Activated CD8-positive, alpha-beta T cell treated with anti-CD3 and anti-CD28 coated beads for 36 hours (primary cell): ENCODE data around the gene STING1. TPM values are rescaled to one million over a fixed set of nuclear protein-coding genes. Genes with fewer than 3 reads are reported as not detected.
"Not testable (repeated sequence)": the region's sequence is repeated elsewhere in the genome, so short reads cannot be mapped to it uniquely, and the experiment has no call there.

Experiments used
- ATAC-seq: fragments of 200-7000 bp; cut with Tn5 transposase; one replicate; pipeline ENCODE4 v1.10.0; 2021; ENCODE audit warnings: mild to moderate bottlenecking, moderate library complexity
- CTCF ChIA-PET: fragments of 350-600 bp; sonication (Branson Sonifier 250); formaldehyde crosslinking; loops from one replicate; lab custom pipeline; 2021; ENCODE audit warnings: antibody characterized with exemption; lab: Charles Lee
- POLR2A ChIA-PET: fragments of 350-600 bp; sonication (Branson Sonifier 250); formaldehyde crosslinking; loops from one replicate; lab custom pipeline; 2021; ENCODE audit warnings: antibody characterized with exemption; lab: Charles Lee
- DNase-seq: peaks from one replicate; pipeline ENCODE4 v3.0.0-alpha.2; 2020
- H3K27ac Mint-ChIP-seq: one replicate; pipeline ENCODE4 v1.8.0; 2021; ENCODE audit warnings: mild to moderate bottlenecking, mixed read lengths
- H3K27me3 Mint-ChIP-seq: one replicate; pipeline ENCODE4 v1.8.0; 2021; ENCODE audit warnings: mixed read lengths
- H3K36me3 Mint-ChIP-seq: one replicate; pipeline ENCODE4 v1.8.0; 2021; ENCODE audit warnings: low read depth, mixed read lengths
- H3K4me1 Mint-ChIP-seq: one replicate; pipeline ENCODE4 v1.8.0; 2021; ENCODE audit warnings: low read depth, mixed read lengths
- H3K4me3 Mint-ChIP-seq: one replicate; pipeline ENCODE4 v1.8.0; 2021; ENCODE audit warnings: mild to moderate bottlenecking, moderate library complexity, mixed read lengths
- H3K9me3 Mint-ChIP-seq: one replicate; pipeline ENCODE4 v1.8.0; 2021; ENCODE audit warnings: mixed read lengths
- intact Hi-C: fragments of 100-400 bp; cut with micrococcal nuclease; formaldehyde crosslinking; loops from one replicate; pipeline ENCODE4 v1.10.0; 2022
- total RNA-seq, 2 experiments: library from RNA; stranded (reverse); gene quantifications; one replicate each; pipeline ENCODE4 v1.2.3, GENCODE V29; 2021
- TF ChIP-seq, protein P1 (sequence below): fragments of 200-600 bp; IDR thresholded peaks from one replicate; pipeline ENCODE4 v1.8.0; 2022; ENCODE audit warnings: antibody characterized with exemption, mild to moderate bottlenecking

Gene STING1
- total RNA-seq, 2 experiments from 2014 or later, result 43.7 to 46.3 TPM

GRCh38 chr5:139514486-139514856, 31.9 kb upstream of the STING1 start:
- Mint-ChIP-seq H3K36me3 (peaks cover 3% of the 10 kb centered on the region), H3K27ac (no peak overlapping the region), H3K4me3 (no peak overlapping the region), H3K27me3 (peaks cover 1% of the 10 kb centered on the region), H3K4me1 (peaks cover 44% of the 10 kb centered on the region), H3K9me3 (peaks cover 3% of the 10 kb centered on the region)
- POLR2A ChIA-PET, result interaction anchor here (1.1 to 1.6 kb wide), 3 partner anchors 32 to 92 kb away, joined by 3 to 5 read pairs (median 3); partner anchors contain the start of gene STING1
- intact Hi-C loops, result no loop called here
- TF ChIP-seq, protein P1, sequence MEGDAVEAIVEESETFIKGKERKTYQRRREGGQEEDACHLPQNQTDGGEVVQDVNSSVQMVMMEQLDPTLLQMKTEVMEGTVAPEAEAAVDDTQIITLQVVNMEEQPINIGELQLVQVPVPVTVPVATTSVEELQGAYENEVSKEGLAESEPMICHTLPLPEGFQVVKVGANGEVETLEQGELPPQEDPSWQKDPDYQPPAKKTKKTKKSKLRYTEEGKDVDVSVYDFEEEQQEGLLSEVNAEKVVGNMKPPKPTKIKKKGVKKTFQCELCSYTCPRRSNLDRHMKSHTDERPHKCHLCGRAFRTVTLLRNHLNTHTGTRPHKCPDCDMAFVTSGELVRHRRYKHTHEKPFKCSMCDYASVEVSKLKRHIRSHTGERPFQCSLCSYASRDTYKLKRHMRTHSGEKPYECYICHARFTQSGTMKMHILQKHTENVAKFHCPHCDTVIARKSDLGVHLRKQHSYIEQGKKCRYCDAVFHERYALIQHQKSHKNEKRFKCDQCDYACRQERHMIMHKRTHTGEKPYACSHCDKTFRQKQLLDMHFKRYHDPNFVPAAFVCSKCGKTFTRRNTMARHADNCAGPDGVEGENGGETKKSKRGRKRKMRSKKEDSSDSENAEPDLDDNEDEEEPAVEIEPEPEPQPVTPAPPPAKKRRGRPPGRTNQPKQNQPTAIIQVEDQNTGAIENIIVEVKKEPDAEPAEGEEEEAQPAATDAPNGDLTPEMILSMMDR, result no peak
- CTCF ChIA-PET, result interaction anchor here (1.0 to 12.5 kb wide), 20 partner anchors 9 to 121 kb away, joined by 3 to 444 read pairs (median 10); partner anchors contain the start of genes DNAJC18, SMIM33, SPATA24 and STING1
- peak; percentile 44 for DNase-seq
- ATAC-seq, result no peak

GRCh38 chr5:139513852-139514485, 31.4 kb upstream of the STING1 start:
- intact Hi-C loops, result loop anchor here (1.0 kb wide), 1 partner anchor 92 kb away; no protein-coding TSS in a partner anchor
- no peak overlapping the region for H3K4me3 Mint-ChIP-seq
- H3K9me3 Mint-ChIP-seq, result peaks cover 3% of the 10 kb centered on the region
- POLR2A ChIA-PET, result interaction anchor here (1.1 to 2.5 kb wide), 6 partner anchors 32 to 99 kb away, joined by 3 to 13 read pairs (median 4); partner anchors contain the start of gene STING1
- DNase-seq (no peak), ATAC-seq (no peak)
- TF ChIP-seq, protein P1, result no peak
- CTCF ChIA-PET, result interaction anchor here (0.6 to 12.5 kb wide), 28 partner anchors 10 to 251 kb away, joined by 3 to 444 read pairs (median 5); partner anchors contain the start of genes DNAJC18, SMIM33, SPATA24 and STING1
- H3K27me3 Mint-ChIP-seq, result peaks cover under 1% of the 10 kb centered on the region
- no peak overlapping the region for H3K27ac Mint-ChIP-seq
- H3K4me1 Mint-ChIP-seq, result peaks cover 43% of the 10 kb centered on the region
- peaks cover 3% of the 10 kb centered on the region for H3K36me3 Mint-ChIP-seq

DNA sequence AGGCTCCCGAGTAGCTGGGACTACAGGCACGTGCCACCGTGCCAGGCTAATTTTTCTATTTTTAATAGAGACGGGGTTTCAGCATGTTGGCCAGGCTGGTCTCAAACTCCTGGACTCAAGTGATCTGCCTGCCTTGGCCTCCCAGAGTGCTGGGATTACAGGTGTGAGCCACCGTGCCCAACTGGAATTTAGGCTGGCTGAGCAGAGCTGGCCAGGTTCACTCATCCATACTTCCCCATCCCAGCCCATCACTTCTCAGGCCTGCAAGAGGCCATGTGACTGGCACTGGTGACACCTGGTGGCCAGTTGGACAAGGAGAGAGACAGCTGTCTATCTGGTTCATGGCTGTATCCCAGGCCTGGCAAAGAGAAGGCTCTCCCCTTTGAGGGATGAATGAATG, 30.9 kb upstream of the STING1 start:
- TF ChIP-seq, protein P1, result peak; percentile 76
- H3K27ac Mint-ChIP-seq, H3K9me3 Mint-ChIP-seq, H3K27me3 Mint-ChIP-seq, H3K4me3 Mint-ChIP-seq, H3K36me3 Mint-ChIP-seq: not testable (repeated sequence)
- CTCF ChIA-PET, result interaction anchor here (0.6 to 12.5 kb wide), 36 partner anchors 10 to 252 kb away, joined by 3 to 444 read pairs (median 5); partner anchors contain the start of genes DNAJC18, SMIM33, SPATA24 and STING1
- ATAC-seq (peak; percentile 60), DNase-seq (peak; percentile 89)
- intact Hi-C loops, result loop anchor here (1.0 kb wide), 1 partner anchor 91 kb away; no protein-coding TSS in a partner anchor
- peaks cover 42% of the 10 kb centered on the region for H3K4me1 Mint-ChIP-seq
- POLR2A ChIA-PET, result interaction anchor here (1.1 to 2.5 kb wide), 6 partner anchors 31 to 98 kb away, joined by 3 to 13 read pairs (median 4); partner anchors contain the start of gene STING1

DNA sequence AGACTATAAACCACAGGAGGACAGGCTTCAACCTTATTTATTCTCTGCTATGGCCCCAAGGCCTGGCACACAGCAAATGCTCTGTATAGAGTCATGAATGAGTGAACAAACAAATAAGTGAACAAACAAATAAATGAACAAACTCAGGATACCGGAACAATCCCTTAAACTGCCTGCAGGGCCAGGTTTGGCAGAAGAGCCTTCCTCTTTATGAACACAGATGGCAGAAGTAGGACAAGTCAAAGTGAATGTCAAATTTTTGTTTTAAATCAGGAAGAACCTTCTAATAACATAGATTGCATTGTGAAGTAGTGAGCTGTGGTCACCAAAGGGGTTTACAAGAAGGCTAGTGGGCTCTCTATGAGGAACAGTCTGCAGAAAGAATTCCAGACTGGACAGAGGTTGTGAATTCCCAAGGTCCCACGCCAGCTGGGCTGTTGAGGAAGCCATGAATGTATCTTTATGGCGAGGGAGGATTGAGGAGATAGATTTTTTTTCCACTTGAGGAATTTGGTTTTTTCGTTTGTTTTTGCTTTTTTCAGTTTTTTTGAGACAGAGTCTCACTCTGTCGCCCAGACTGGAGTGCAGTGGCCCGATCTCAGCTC, 30.3 kb upstream of the STING1 start:
- Mint-ChIP-seq H3K36me3 (peaks cover 3% of the 10 kb centered on the region), H3K27me3 (no peaks in the 10 kb centered on the region), H3K4me3 (no peak overlapping the region), H3K4me1 (peaks cover 42% of the 10 kb centered on the region), H3K27ac (no peak overlapping the region), H3K9me3 (peaks cover 3% of the 10 kb centered on the region)
- POLR2A ChIA-PET, result interaction anchor here (1.0 to 2.5 kb wide), 5 partner anchors 27 to 98 kb away, joined by 3 to 13 read pairs (median 4); no protein-coding TSS in a partner anchor
- DNase-seq, result peak; percentile 16
- TF ChIP-seq, protein P1, result no peak
- CTCF ChIA-PET, result interaction anchor here (0.8 to 12.5 kb wide), 36 partner anchors 11 to 252 kb away, joined by 3 to 444 read pairs (median 5); partner anchors contain the start of genes DNAJC18, SMIM33, SPATA24 and STING1
- intact Hi-C loops, result loop anchor here (1.0 kb wide), 1 partner anchor 91 kb away; no protein-coding TSS in a partner anchor
- ATAC-seq, result no peak

DNA sequence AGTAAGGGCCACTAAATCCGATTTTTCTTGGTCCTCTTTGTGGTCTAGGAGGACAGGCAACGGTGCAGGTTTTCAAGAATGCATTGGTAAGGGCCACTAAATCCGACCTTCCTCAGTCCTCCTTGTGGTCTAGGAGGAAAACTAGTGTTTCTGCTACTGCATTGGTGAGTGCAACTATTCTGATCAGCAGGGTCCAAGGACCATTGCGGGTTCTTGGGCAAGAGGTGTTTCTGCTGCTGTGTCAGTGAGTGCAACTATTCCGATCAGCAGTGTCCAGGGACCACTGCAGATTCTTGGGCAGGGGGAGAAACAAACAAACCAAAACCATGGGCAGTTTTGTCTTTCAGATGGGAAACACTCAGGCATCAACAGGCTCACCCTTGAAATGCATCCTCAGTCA, 22.2 kb upstream of the STING1 start:
- H3K4me3 Mint-ChIP-seq, H3K27me3 Mint-ChIP-seq, H3K9me3 Mint-ChIP-seq, DNase-seq, H3K27ac Mint-ChIP-seq, CTCF ChIA-PET, H3K4me1 Mint-ChIP-seq, intact Hi-C loops, ATAC-seq, POLR2A ChIA-PET, H3K36me3 Mint-ChIP-seq: not testable (repeated sequence)

GRCh38 chr5:139503879-139504278, 21.3 kb upstream of the STING1 start:
- ATAC-seq, H3K4me1 Mint-ChIP-seq, H3K27ac Mint-ChIP-seq, POLR2A ChIA-PET, H3K27me3 Mint-ChIP-seq, intact Hi-C loops, H3K36me3 Mint-ChIP-seq, H3K4me3 Mint-ChIP-seq, DNase-seq, H3K9me3 Mint-ChIP-seq: not testable (repeated sequence)
- CTCF ChIA-PET, result interaction anchor here (2.2 to 4.3 kb wide), 2 partner anchors 10 to 81 kb away, joined by 9 to 18 read pairs; no protein-coding TSS in a partner anchor

- ATAC-seq, H3K9me3 Mint-ChIP-seq, H3K27ac Mint-ChIP-seq, H3K4me3 Mint-ChIP-seq, POLR2A ChIA-PET, DNase-seq, H3K36me3 Mint-ChIP-seq, intact Hi-C loops, H3K4me1 Mint-ChIP-seq, H3K27me3 Mint-ChIP-seq: not testable (repeated sequence)
- CTCF ChIA-PET, result interaction anchor here (2.2 to 4.3 kb wide), 2 partner anchors 10 to 81 kb away, joined by 9 to 18 read pairs; no protein-coding TSS in a partner anchor
Measured at GRCh38 chr5:139503036-139503817, 20.7 kb upstream of the STING1 start.
